HCT116 (cell line): ENCODE results near the gene ANXA6. TPM values are rescaled to one million over a fixed set of nuclear protein-coding genes. Genes with fewer than 3 reads are reported as not detected.

ENCODE experiments used
- CEBPB ChIP-seq: IDR thresholded peaks from 2 replicates; pipeline ENCODE4 v1.6.1; 2012; ENCODE audit warnings: low read depth
- FOSL1 ChIP-seq: IDR thresholded peaks from 2 replicates; pipeline ENCODE4 v1.6.1; 2012; ENCODE audit warnings: low read depth
- SIN3A ChIP-seq: IDR thresholded peaks from 2 replicates; pipeline ENCODE4 v1.6.1; 2012; ENCODE audit warnings: low read depth
- SP1 ChIP-seq: IDR thresholded peaks from 2 replicates; pipeline ENCODE4 v1.6.1; 2012; ENCODE audit warnings: low read depth
- total RNA-seq: library from RNA; stranded (reverse); gene quantifications from one replicate; pipeline ENCODE4 v1.2.1, GENCODE V29; 2021; ENCODE audit not compliant: unreplicated experiment
- TF ChIP-seq, protein P1 (sequence below): IDR thresholded peaks from 2 replicates; pipeline ENCODE4 v1.6.1; 2012; ENCODE audit warnings: low read depth
- TF ChIP-seq, protein P2 (sequence below): IDR thresholded peaks from 2 replicates; pipeline ENCODE4 v1.6.1; 2012
- TF ChIP-seq, protein P3 (sequence below): IDR thresholded peaks from 2 replicates; pipeline ENCODE4 v1.6.1; 2012
- TF ChIP-seq, protein P4 (sequence below): IDR thresholded peaks from 2 replicates; pipeline ENCODE4 v1.6.1; 2011; ENCODE audit warnings: mild to moderate bottlenecking, low read length, moderate library complexity; ENCODE audit not compliant: insufficient replicate concordance; ENCODE audit errors: extremely low read depth

Gene ANXA6
- total RNA-seq, 1 experiment from 2014 or later: 71.9 TPM

DNA sequence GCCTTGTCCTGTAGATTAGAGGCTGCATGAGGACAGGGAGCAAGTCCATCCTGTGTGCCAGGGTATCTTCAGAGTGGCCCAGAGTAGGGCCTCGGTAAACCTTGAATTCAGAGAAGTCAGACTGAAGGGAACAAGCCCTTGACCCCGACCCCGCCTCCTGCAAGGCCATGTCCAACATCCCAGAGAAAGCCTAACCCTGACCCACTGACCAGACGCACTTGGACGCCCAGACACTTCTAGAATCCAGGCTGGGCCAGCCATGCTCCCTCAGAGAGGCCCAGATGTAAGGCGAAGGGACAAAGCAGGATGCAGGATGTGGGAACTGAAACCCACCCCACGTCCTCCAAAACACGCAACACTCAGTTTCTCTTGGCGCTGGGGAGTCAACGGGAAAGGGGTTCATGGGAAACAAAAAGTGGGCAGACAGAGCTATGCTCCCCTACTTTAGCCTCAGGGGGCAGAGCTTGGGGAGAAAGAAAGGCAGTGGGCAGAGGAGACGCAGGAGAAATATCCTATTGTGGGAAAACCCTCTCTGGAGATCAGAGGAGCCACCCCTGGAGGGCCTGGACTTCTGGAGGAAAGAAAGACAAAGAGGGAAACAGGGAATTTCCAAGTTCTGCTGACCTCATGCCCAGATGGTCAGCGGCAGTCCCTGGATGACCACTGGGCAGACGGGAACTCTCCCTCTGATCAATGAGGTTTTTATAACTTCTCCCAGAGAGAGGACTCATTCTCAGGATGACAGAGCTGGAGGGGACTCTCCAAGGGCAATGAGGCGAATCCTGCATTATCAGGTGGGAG is 89.7 kb downstream of the ANXA6 start (continued):
- TF ChIP-seq, protein P1, sequence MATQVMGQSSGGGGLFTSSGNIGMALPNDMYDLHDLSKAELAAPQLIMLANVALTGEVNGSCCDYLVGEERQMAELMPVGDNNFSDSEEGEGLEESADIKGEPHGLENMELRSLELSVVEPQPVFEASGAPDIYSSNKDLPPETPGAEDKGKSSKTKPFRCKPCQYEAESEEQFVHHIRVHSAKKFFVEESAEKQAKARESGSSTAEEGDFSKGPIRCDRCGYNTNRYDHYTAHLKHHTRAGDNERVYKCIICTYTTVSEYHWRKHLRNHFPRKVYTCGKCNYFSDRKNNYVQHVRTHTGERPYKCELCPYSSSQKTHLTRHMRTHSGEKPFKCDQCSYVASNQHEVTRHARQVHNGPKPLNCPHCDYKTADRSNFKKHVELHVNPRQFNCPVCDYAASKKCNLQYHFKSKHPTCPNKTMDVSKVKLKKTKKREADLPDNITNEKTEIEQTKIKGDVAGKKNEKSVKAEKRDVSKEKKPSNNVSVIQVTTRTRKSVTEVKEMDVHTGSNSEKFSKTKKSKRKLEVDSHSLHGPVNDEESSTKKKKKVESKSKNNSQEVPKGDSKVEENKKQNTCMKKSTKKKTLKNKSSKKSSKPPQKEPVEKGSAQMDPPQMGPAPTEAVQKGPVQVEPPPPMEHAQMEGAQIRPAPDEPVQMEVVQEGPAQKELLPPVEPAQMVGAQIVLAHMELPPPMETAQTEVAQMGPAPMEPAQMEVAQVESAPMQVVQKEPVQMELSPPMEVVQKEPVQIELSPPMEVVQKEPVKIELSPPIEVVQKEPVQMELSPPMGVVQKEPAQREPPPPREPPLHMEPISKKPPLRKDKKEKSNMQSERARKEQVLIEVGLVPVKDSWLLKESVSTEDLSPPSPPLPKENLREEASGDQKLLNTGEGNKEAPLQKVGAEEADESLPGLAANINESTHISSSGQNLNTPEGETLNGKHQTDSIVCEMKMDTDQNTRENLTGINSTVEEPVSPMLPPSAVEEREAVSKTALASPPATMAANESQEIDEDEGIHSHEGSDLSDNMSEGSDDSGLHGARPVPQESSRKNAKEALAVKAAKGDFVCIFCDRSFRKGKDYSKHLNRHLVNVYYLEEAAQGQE: no peak
- no peak for TF ChIP-seq CEBPB
- no peak for TF ChIP-seq FOSL1
- TF ChIP-seq, protein P2, sequence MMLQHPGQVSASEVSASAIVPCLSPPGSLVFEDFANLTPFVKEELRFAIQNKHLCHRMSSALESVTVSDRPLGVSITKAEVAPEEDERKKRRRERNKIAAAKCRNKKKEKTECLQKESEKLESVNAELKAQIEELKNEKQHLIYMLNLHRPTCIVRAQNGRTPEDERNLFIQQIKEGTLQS: no peak
- no peak for TF ChIP-seq SP1
- TF ChIP-seq, protein P3, sequence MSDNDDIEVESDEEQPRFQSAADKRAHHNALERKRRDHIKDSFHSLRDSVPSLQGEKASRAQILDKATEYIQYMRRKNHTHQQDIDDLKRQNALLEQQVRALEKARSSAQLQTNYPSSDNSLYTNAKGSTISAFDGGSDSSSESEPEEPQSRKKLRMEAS: no peak
- TF ChIP-seq, protein P4, sequence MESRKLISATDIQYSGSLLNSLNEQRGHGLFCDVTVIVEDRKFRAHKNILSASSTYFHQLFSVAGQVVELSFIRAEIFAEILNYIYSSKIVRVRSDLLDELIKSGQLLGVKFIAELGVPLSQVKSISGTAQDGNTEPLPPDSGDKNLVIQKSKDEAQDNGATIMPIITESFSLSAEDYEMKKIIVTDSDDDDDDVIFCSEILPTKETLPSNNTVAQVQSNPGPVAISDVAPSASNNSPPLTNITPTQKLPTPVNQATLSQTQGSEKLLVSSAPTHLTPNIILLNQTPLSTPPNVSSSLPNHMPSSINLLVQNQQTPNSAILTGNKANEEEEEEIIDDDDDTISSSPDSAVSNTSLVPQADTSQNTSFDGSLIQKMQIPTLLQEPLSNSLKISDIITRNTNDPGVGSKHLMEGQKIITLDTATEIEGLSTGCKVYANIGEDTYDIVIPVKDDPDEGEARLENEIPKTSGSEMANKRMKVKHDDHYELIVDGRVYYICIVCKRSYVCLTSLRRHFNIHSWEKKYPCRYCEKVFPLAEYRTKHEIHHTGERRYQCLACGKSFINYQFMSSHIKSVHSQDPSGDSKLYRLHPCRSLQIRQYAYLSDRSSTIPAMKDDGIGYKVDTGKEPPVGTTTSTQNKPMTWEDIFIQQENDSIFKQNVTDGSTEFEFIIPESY: no peak
- no peak for TF ChIP-seq SIN3A
